SK-N-SH (cell line): ENCODE data around the gene AAGAB. TPM values are rescaled to one million over a fixed set of nuclear protein-coding genes. Genes with fewer than 3 reads are reported as not detected.
A peak's percentile ranks its signal among the peaks of the same experiment; 100 is the strongest.

Source experiments
- CTCF ChIA-PET: fragments of 300-600, 350-600 bp; formaldehyde crosslinking; extraction: SDS; loops from one replicate; lab custom pipeline; 2021; lab: Yijun Ruan, JAX
- POLR2A ChIA-PET: fragments of 350-600 bp; sonication (Branson Sonifier 250); formaldehyde crosslinking; extraction: SDS; loops from one replicate; lab custom pipeline; 2020; ENCODE audit warnings: antibody characterized with exemption, inconsistent platforms; lab: Yijun Ruan, JAX
- DNase-seq: peaks from one replicate; pipeline ENCODE4 v3.0.0; 2012
- H2AFZ ChIP-seq: fragments of 200-600 bp; sonication (generic); 2 replicates; pipeline ENCODE4 v1.8.1; 2016; ENCODE audit warnings: antibody characterized with exemption, mild to moderate bottlenecking, low read depth
- H3F3A ChIP-seq: fragments of 200-600 bp; sonication (generic); replicated peaks from 2 replicates; pipeline ENCODE3; 2016; ENCODE audit warnings: antibody characterized with exemption, mild to moderate bottlenecking; ENCODE audit not compliant: insufficient read depth
- H3K27ac ChIP-seq, 2 experiments: fragments of 200-500 bp in 1 of 2; fragments of 200-600 bp in 1 of 2; sonication (Bioruptor generic) in 1 of 2; sonication (generic), shearing (Covaris generic) in 1 of 2; 2 replicates each; pipeline versions ENCODE4 v1.5.1 to v1.6.1; 2014 to 2016; ENCODE audit warnings: low read depth in 2 of 2, inconsistent platforms in 1 of 2, low read length in 1 of 2, mild to moderate bottlenecking in 1 of 2, mixed read lengths in 1 of 2
- H3K27me3 ChIP-seq: fragments of 200-600 bp; sonication (generic), shearing (Covaris generic); 2 replicates; pipeline ENCODE4 v1.6.1; 2016; ENCODE audit warnings: mixed run types; ENCODE audit not compliant: insufficient read depth
- H3K36me3 ChIP-seq, 2 experiments: fragments of 200-500 bp in 1 of 2; fragments of 200-600 bp in 1 of 2; sonication (Bioruptor generic) in 1 of 2; sonication (generic) in 1 of 2; replicated peaks in 1 of 2; 2 replicates each; pipeline versions ENCODE3 to v1.5.1; 2014 to 2016; ENCODE audit warnings: low read length in 1 of 2, mild to moderate bottlenecking in 1 of 2; ENCODE audit not compliant: insufficient read depth in 2 of 2, control insufficient read depth in 1 of 2
- H3K4me1 ChIP-seq, 2 experiments: fragments of 200-500 bp in 1 of 2; fragments of 200-600 bp in 1 of 2; sonication (Bioruptor generic) in 1 of 2; sonication (generic), shearing (Covaris generic) in 1 of 2; 2 replicates each; pipeline versions ENCODE4 v1.5.1 to v1.6.1; 2014 to 2016; ENCODE audit warnings: low read depth in 1 of 2, low read length in 1 of 2, mixed run types in 1 of 2; ENCODE audit not compliant: insufficient read depth in 2 of 2, control insufficient read depth in 1 of 2
- H3K4me2 ChIP-seq: fragments of 200-600 bp; sonication (generic), shearing (Covaris generic); 2 replicates; pipeline ENCODE4 v1.6.1; 2017; ENCODE audit warnings: mixed run types
- H3K4me3 ChIP-seq, 2 experiments: fragments of 200-500 bp in 1 of 2; fragments of 200-600 bp in 1 of 2; sonication (Bioruptor generic) in 1 of 2; sonication (generic), shearing (Covaris generic) in 1 of 2; 2 replicates each; pipeline versions ENCODE4 v1.5.1 to v1.8.1; 2014 to 2016; ENCODE audit warnings: low read depth in 2 of 2, inconsistent platforms in 1 of 2, low read length in 1 of 2, mild to moderate bottlenecking in 1 of 2, mixed read lengths in 1 of 2, moderate library complexity in 1 of 2
- H3K79me2 ChIP-seq: fragments of 200-600 bp; sonication (generic); 2 replicates; pipeline ENCODE4 v1.8.1; 2017; ENCODE audit warnings: mild to moderate bottlenecking; ENCODE audit not compliant: insufficient read depth
- H3K9ac ChIP-seq: fragments of 200-600 bp; sonication (generic); 2 replicates; pipeline ENCODE4 v1.6.1; 2017; ENCODE audit warnings: mixed run types
- H3K9me2 ChIP-seq: fragments of 200-600 bp; sonication (generic); 2 replicates; pipeline ENCODE4 v1.6.1; 2017; ENCODE audit warnings: mixed run types
- H3K9me3 ChIP-seq: fragments of 200-600 bp; sonication (generic); 2 replicates; pipeline ENCODE4 v1.6.1; 2017; ENCODE audit warnings: mixed run types, mild to moderate bottlenecking, moderate library complexity
- H4K20me1 ChIP-seq: fragments of 200-600 bp; sonication (generic); 2 replicates; pipeline ENCODE4 v1.6.1; 2017; ENCODE audit warnings: mild to moderate bottlenecking, mixed run types; ENCODE audit not compliant: insufficient read depth
- ELF1 ChIP-seq: IDR thresholded peaks from 2 replicates; pipeline ENCODE4 v1.4.0; 2012
- FOXJ3 ChIP-seq: sonication (generic); formaldehyde crosslinking; IDR thresholded peaks from 2 replicates; pipeline ENCODE4 v1.5.1; 2020; ENCODE audit warnings: mild to moderate bottlenecking, missing genetic modification reagents
- FOXM1 ChIP-seq: IDR thresholded peaks from 2 replicates; pipeline ENCODE4 v1.4.0; 2012; ENCODE audit warnings: low read depth, mild to moderate bottlenecking
- GABPA ChIP-seq: IDR thresholded peaks from 2 replicates; pipeline ENCODE4 v1.4.0; 2012; ENCODE audit warnings: low read depth, mild to moderate bottlenecking
- JUND ChIP-seq: IDR thresholded peaks from 2 replicates; pipeline ENCODE4 v1.4.0; 2012
- MXI1 ChIP-seq: IDR thresholded peaks from 2 replicates; pipeline ENCODE4 v1.6.1; 2012; ENCODE audit warnings: mild to moderate bottlenecking, low read depth, low read length, improper control_type of control experiment
- NFIC ChIP-seq: IDR thresholded peaks from 2 replicates; pipeline ENCODE4 v1.4.0; 2012; ENCODE audit warnings: borderline replicate concordance
- RAD21 ChIP-seq: IDR thresholded peaks from 2 replicates; pipeline ENCODE4 v1.6.1; 2012; ENCODE audit warnings: mild to moderate bottlenecking, low read length
- RCOR1 ChIP-seq: fragments of 150-350 bp; IDR thresholded peaks from 2 replicates; pipeline ENCODE4 v1.6.1; 2017; ENCODE audit warnings: antibody characterized with exemption, low read length
- RFX5 ChIP-seq: IDR thresholded peaks from 2 replicates; pipeline ENCODE4 v1.6.1; 2012; ENCODE audit warnings: mild to moderate bottlenecking, improper control_type of control experiment, low read length
- SIN3A ChIP-seq: IDR thresholded peaks from 2 replicates; pipeline ENCODE4 v1.6.1; 2012; ENCODE audit warnings: low read depth, mild to moderate bottlenecking, low read length, moderate library complexity, borderline replicate concordance
- SMC3 ChIP-seq: IDR thresholded peaks from 2 replicates; pipeline ENCODE4 v1.6.1; 2012; ENCODE audit warnings: low read depth, low read length, improper control_type of control experiment
- TCF12 ChIP-seq: IDR thresholded peaks from 2 replicates; pipeline ENCODE4 v1.4.0; 2012
- YY1 ChIP-seq: IDR thresholded peaks from 2 replicates; pipeline ENCODE4 v1.4.0; 2012; ENCODE audit warnings: low read depth, mild to moderate bottlenecking
- WGBS: methylation state at CpG from one replicate; pipeline ENCODE4 v1.1.6; 2017; ENCODE audit warnings: low lambda C conversion rate; 5-methylcytosine and 5-hydroxymethylcytosine counted together
- polyA plus RNA-seq, 3 experiments: library from polyadenylated mRNA; depleted of rRNA; stranded (reverse); fragments of >200 nt; gene quantifications; 2 replicates each; pipeline ENCODE4 v1.2.3, GENCODE V29; 2012
- TF ChIP-seq, protein P1 (sequence below): fragments of 200-600 bp; sonication (generic); IDR thresholded peaks from 2 replicates; pipeline ENCODE4 v1.6.1; 2017; ENCODE audit warnings: antibody characterized with exemption, mild to moderate bottlenecking, moderate library complexity
- TF ChIP-seq, protein P2 (sequence below): IDR thresholded peaks from 2 replicates; pipeline ENCODE4 v1.4.0; 2012; ENCODE audit warnings: low read depth, borderline replicate concordance
- TF ChIP-seq, protein P3 (sequence below): IDR thresholded peaks from 2 replicates; pipeline ENCODE4 v1.6.1; 2012; ENCODE audit warnings: mild to moderate bottlenecking, low read depth, low read length, moderate library complexity
- TF ChIP-seq, protein P4 (sequence below): IDR thresholded peaks from 2 replicates; pipeline ENCODE4; 2012

AAGAB gene
- polyA plus RNA-seq, 1 of the 3 experiments (the other 2 are of a cell fraction): 24.9 TPM

DNA sequence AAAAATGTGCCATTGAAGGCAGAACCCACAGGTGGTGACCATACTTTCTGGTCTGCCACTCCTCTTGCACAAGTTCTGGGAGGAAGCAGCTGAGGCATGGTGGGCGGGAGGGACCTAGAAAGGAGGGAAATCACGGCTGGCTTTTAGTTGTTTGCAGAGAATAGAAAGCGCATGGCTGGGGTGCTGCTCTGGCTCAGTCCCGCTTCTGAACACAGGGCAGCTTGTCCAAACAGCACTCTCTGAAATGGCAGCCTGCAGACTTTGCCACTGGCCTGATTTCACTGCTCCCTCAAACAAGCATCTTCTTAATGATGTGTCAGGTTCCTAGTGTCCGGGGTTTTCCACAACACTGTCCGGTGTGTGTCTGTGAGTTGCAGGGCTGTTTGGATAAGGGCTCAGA, 76.7 kb downstream of the AAGAB start:
- ChIA-PET POLR2A (no interaction called here), CTCF (interaction anchor here (1.4 to 2.1 kb wide), 2 partner anchors 9 to 231 kb away, joined by 4 to 5 read pairs; no protein-coding TSS in a partner anchor)
- TF ChIP-seq JUND (no peak), YY1 (no peak)
- no peak for DNase-seq
- Histone ChIP-seq H3K4me1 (peaks cover 39 to 57% of the 10 kb centered on the region in 2 experiments; a peak in 3 of 4 replicates), H3K9ac (peak overlapping the region; percentile 67), H3K27me3 (no peaks in the 10 kb centered on the region), H3K9me2 (no peaks in the 10 kb centered on the region), H3F3A (peaks cover 13% of the 10 kb centered on the region), H2AFZ (no peak overlapping the region), H3K36me3 (peaks cover 5 to 13% of the 10 kb centered on the region in 2 experiments), H3K4me2 (peak overlapping the region; percentile 16; the same call in 1 of the 2 replicates), H3K27ac (peak overlapping the region in 1 of 2 experiments; percentile 89; a peak in 3 of 4 replicates), H3K9me3 (no peaks in the 10 kb centered on the region), H4K20me1 (no peaks in the 10 kb centered on the region), H3K4me3 (no peak overlapping the region), H3K79me2 (peaks cover 23% of the 10 kb centered on the region)
- WGBS: 86% methylated on average over 6 of the region's 6 CpGs

DNA sequence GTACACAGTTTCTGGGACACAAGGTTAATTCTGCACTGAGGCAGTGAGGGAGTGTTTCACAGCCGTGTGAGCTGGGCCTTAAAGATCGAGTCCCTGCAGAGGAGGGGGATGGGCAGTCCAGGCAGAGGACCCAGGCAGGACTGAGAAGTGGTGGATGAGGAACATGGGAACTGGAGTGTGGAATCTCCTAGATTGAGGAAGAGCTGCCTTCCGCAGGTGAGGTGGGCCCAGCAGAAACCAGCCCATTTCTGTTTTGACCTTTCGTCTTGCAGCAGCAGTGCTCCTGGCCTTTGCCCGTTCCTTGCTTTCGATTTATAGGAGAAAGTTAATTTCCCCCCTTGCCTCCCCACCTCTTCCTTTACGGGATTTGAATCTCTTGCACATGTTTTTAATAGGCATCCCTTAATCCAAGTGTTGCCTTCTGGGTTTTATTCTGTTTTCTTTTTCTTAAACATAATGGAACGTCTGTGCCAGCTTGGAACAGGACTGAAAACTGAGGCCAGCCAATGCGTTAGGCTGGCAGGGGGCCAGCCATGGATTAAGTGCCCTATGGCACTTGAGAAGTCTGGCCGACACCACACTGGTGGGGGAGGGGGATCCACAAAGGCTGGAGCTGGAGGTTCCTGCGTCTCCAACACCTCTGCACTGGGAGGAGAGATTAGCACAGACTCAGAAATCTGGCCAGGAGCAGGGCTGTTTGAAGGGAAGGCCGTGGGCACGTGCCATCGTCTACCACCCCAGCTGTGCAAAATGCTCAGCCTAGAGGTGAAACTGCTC, 78.1 kb downstream of the AAGAB start:
- H3K4me1 ChIP-seq: peaks cover 39 to 57% of the 10 kb centered on the region in 2 experiments; a peak in 3 of 4 replicates
- peaks cover under 1 to 3% of the 10 kb centered on the region in 2 experiments for H3K36me3 ChIP-seq
- H3K4me2 ChIP-seq: no peak overlapping the region
- peak overlapping the region in 1 of 2 experiments; percentile 89; a peak in 1 of 4 replicates for H3K27ac ChIP-seq
- no peak overlapping the region for H2AFZ ChIP-seq
- H4K20me1 ChIP-seq: no peaks in the 10 kb centered on the region
- H3F3A ChIP-seq: peaks cover 13% of the 10 kb centered on the region
- H3K27me3 ChIP-seq: no peaks in the 10 kb centered on the region
- WGBS: 81% methylated on average over 14 of the region's 14 CpGs
- no peaks in the 10 kb centered on the region for H3K9me3 ChIP-seq
- H3K9ac ChIP-seq: no peak overlapping the region
- no peaks in the 10 kb centered on the region for H3K9me2 ChIP-seq
- CTCF ChIA-PET: interaction anchor here (1.0 to 1.5 kb wide), 2 partner anchors 12 to 230 kb away, joined by 3 read pairs; no protein-coding TSS in a partner anchor
- POLR2A ChIA-PET: no interaction called here
- peak; percentile 56 for DNase-seq
- H3K4me3 ChIP-seq: no peak overlapping the region
- peaks cover 22% of the 10 kb centered on the region; the same call in 1 of the 2 replicates for H3K79me2 ChIP-seq
- no peak for TF ChIP-seq TCF12
- no peak for TF ChIP-seq YY1
- TF ChIP-seq RCOR1: no peak
- TF ChIP-seq, protein P1, sequence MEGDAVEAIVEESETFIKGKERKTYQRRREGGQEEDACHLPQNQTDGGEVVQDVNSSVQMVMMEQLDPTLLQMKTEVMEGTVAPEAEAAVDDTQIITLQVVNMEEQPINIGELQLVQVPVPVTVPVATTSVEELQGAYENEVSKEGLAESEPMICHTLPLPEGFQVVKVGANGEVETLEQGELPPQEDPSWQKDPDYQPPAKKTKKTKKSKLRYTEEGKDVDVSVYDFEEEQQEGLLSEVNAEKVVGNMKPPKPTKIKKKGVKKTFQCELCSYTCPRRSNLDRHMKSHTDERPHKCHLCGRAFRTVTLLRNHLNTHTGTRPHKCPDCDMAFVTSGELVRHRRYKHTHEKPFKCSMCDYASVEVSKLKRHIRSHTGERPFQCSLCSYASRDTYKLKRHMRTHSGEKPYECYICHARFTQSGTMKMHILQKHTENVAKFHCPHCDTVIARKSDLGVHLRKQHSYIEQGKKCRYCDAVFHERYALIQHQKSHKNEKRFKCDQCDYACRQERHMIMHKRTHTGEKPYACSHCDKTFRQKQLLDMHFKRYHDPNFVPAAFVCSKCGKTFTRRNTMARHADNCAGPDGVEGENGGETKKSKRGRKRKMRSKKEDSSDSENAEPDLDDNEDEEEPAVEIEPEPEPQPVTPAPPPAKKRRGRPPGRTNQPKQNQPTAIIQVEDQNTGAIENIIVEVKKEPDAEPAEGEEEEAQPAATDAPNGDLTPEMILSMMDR: no peak
- no peak for TF ChIP-seq JUND
- TF ChIP-seq NFIC: no peak
- TF ChIP-seq RAD21: no peak
- TF ChIP-seq, protein P2, sequence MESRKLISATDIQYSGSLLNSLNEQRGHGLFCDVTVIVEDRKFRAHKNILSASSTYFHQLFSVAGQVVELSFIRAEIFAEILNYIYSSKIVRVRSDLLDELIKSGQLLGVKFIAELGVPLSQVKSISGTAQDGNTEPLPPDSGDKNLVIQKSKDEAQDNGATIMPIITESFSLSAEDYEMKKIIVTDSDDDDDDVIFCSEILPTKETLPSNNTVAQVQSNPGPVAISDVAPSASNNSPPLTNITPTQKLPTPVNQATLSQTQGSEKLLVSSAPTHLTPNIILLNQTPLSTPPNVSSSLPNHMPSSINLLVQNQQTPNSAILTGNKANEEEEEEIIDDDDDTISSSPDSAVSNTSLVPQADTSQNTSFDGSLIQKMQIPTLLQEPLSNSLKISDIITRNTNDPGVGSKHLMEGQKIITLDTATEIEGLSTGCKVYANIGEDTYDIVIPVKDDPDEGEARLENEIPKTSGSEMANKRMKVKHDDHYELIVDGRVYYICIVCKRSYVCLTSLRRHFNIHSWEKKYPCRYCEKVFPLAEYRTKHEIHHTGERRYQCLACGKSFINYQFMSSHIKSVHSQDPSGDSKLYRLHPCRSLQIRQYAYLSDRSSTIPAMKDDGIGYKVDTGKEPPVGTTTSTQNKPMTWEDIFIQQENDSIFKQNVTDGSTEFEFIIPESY: no peak
- TF ChIP-seq, protein P3, sequence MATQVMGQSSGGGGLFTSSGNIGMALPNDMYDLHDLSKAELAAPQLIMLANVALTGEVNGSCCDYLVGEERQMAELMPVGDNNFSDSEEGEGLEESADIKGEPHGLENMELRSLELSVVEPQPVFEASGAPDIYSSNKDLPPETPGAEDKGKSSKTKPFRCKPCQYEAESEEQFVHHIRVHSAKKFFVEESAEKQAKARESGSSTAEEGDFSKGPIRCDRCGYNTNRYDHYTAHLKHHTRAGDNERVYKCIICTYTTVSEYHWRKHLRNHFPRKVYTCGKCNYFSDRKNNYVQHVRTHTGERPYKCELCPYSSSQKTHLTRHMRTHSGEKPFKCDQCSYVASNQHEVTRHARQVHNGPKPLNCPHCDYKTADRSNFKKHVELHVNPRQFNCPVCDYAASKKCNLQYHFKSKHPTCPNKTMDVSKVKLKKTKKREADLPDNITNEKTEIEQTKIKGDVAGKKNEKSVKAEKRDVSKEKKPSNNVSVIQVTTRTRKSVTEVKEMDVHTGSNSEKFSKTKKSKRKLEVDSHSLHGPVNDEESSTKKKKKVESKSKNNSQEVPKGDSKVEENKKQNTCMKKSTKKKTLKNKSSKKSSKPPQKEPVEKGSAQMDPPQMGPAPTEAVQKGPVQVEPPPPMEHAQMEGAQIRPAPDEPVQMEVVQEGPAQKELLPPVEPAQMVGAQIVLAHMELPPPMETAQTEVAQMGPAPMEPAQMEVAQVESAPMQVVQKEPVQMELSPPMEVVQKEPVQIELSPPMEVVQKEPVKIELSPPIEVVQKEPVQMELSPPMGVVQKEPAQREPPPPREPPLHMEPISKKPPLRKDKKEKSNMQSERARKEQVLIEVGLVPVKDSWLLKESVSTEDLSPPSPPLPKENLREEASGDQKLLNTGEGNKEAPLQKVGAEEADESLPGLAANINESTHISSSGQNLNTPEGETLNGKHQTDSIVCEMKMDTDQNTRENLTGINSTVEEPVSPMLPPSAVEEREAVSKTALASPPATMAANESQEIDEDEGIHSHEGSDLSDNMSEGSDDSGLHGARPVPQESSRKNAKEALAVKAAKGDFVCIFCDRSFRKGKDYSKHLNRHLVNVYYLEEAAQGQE: no peak
- TF ChIP-seq RFX5: no peak
- TF ChIP-seq SMC3: no peak
- TF ChIP-seq FOXJ3 (CRISPR knock-in tag): no peak
- no peak for TF ChIP-seq FOXM1
- TF ChIP-seq MXI1: no peak
- TF ChIP-seq SIN3A: no peak
- no peak for TF ChIP-seq GABPA
- TF ChIP-seq ELF1: no peak
- TF ChIP-seq, protein P4, sequence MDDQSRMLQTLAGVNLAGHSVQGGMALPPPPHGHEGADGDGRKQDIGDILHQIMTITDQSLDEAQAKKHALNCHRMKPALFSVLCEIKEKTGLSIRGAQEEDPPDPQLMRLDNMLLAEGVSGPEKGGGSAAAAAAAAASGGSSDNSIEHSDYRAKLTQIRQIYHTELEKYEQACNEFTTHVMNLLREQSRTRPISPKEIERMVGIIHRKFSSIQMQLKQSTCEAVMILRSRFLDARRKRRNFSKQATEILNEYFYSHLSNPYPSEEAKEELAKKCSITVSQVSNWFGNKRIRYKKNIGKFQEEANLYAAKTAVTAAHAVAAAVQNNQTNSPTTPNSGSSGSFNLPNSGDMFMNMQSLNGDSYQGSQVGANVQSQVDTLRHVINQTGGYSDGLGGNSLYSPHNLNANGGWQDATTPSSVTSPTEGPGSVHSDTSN: no peak
